H1 (cell line): ENCODE measurements around the gene PIK3C2G. TPM values are rescaled to one million over a fixed set of nuclear protein-coding genes. Genes with fewer than 3 reads are reported as not detected.

Experiments
- CTCF ChIA-PET: fragments of 300-600 bp; sonication (Branson Sonifier 250); formaldehyde crosslinking; loops from one replicate; lab custom pipeline; 2021; ENCODE audit not compliant: partially characterized antibody; lab: Charles Lee
- POLR2A ChIA-PET: fragments of 300-600 bp; sonication (Branson Sonifier 250); formaldehyde crosslinking; loops from one replicate; lab custom pipeline; 2021; ENCODE audit warnings: inconsistent platforms; ENCODE audit not compliant: partially characterized antibody; lab: Charles Lee
- DNase-seq, 2 experiments: peaks; one replicate each; pipeline versions ENCODE4 v3.0.0 to v3.0.0-alpha.2; 2010 to 2022; ENCODE audit warnings: low spot score in 2 of 2, low read depth in 1 of 2, mixed read lengths in 1 of 2
- FAIRE-seq: peaks from 2 replicates; lab custom pipeline; 2011; peaks lifted over from hg19 to GRCh38; lab: Jason Lieb, UNC
- H2AFZ ChIP-seq: 2 replicates; pipeline ENCODE4 v1.8.1; 2012; ENCODE audit warnings: low read length, inconsistent platforms
- H2AK5ac ChIP-seq: 2 replicates; pipeline ENCODE4 v1.6.1; 2013; ENCODE audit warnings: low read depth, low read length
- H2BK120ac ChIP-seq: replicated peaks from 2 replicates; pipeline ENCODE3; 2013; ENCODE audit warnings: low read depth, low read length, inconsistent platforms
- H2BK12ac ChIP-seq: 2 replicates; pipeline ENCODE4 v1.6.1; 2013; ENCODE audit warnings: low read depth, low read length
- H2BK15ac ChIP-seq: 2 replicates; pipeline ENCODE4 v1.6.1; 2013; ENCODE audit warnings: low read length
- H2BK20ac ChIP-seq: 2 replicates; pipeline ENCODE4 v1.6.1; 2013; ENCODE audit warnings: low read length
- H2BK5ac ChIP-seq: 2 replicates; pipeline ENCODE4 v1.6.1; 2013; ENCODE audit warnings: low read depth, low read length
- H3K14ac ChIP-seq: 2 replicates; pipeline ENCODE4 v1.6.1; 2013; ENCODE audit warnings: inconsistent platforms; ENCODE audit not compliant: insufficient read length
- H3K18ac ChIP-seq: 2 replicates; pipeline ENCODE4 v1.6.1; 2013; ENCODE audit warnings: low read length; ENCODE audit errors: extremely low read depth
- H3K23ac ChIP-seq: 2 replicates; pipeline ENCODE4 v1.6.1; 2013; ENCODE audit warnings: inconsistent platforms; ENCODE audit not compliant: insufficient read length
- H3K23me2 ChIP-seq: 2 replicates; pipeline ENCODE4 v1.6.1; 2013; ENCODE audit warnings: low read depth, low read length
- H3K27ac ChIP-seq: 2 replicates; pipeline ENCODE4 v1.6.1; 2011; ENCODE audit warnings: low read depth, low read length, inconsistent platforms
- H3K27me3 ChIP-seq, 4 experiments: replicated peaks in 1 of 4; 1 replicate in 1 of 4; 2 replicates in 3 of 4; pipeline versions ENCODE4 v1.6.1 to v1.8.1; 2011 to 2013; ENCODE audit warnings: low read length in 3 of 4, mild to moderate bottlenecking in 3 of 4, inconsistent platforms in 2 of 4, mixed read lengths in 2 of 4, moderate library complexity in 1 of 4; ENCODE audit not compliant: control insufficient read depth in 3 of 4, insufficient read depth in 3 of 4; ENCODE audit errors: extremely low read depth in 1 of 4
- H3K36me3 ChIP-seq, 4 experiments: 2 replicates each; pipeline versions ENCODE4 v1.6.1 to v1.8.1; 2011 to 2013; ENCODE audit warnings: mild to moderate bottlenecking in 4 of 4, low read length in 3 of 4, moderate library complexity in 2 of 4, control low read depth in 1 of 4, inconsistent platforms in 1 of 4; ENCODE audit not compliant: insufficient read depth in 4 of 4, control insufficient read depth in 2 of 4
- H3K4ac ChIP-seq: replicated peaks from 2 replicates; pipeline ENCODE3; 2013; ENCODE audit warnings: low read length, low read depth, mixed read lengths, inconsistent platforms; ENCODE audit not compliant: insufficient read length
- H3K4me1 ChIP-seq, 4 experiments: replicated peaks in 1 of 4; 1 replicate in 1 of 4; 2 replicates in 3 of 4; pipeline versions ENCODE4 v1.6.1 to v1.8.1; 2011 to 2013; ENCODE audit warnings: low read length in 3 of 4, inconsistent platforms in 2 of 4, mixed read lengths in 1 of 4; ENCODE audit not compliant: insufficient read depth in 4 of 4, control insufficient read depth in 3 of 4
- H3K4me2 ChIP-seq, 2 experiments: 2 replicates each; pipeline versions ENCODE4 v1.6.1 to v1.8.1; 2011 to 2013; ENCODE audit warnings: low read depth in 2 of 2, low read length in 2 of 2, control low read depth in 1 of 2, inconsistent platforms in 1 of 2, mild to moderate bottlenecking in 1 of 2; ENCODE audit not compliant: insufficient read depth in 1 of 2
- H3K4me3 ChIP-seq, 4 experiments: fragments of 200-600, 300-600 bp in 1 of 4; sonication (generic), shearing (Covaris generic), sonication (Bioruptor Twin) in 1 of 4; 2 replicates each; pipeline versions ENCODE4 v1.5.1 to v1.8.1; 2011 to 2016; ENCODE audit warnings: low read length in 4 of 4, low read depth in 3 of 4, control low read depth in 2 of 4, inconsistent platforms in 2 of 4, mild to moderate bottlenecking in 2 of 4, mixed read lengths in 1 of 4, moderate library complexity in 1 of 4; ENCODE audit not compliant: insufficient read depth in 2 of 4; ENCODE audit errors: extremely low read depth in 1 of 4
- H3K56ac ChIP-seq: replicated peaks from 2 replicates; pipeline ENCODE3; 2013; ENCODE audit warnings: low read depth, mild to moderate bottlenecking, mixed read lengths, low read length, inconsistent platforms; ENCODE audit not compliant: insufficient read length
- H3K79me1 ChIP-seq: 2 replicates; pipeline ENCODE4 v1.6.1; 2013; ENCODE audit warnings: low read depth, low read length, control low read depth
- H3K79me2 ChIP-seq, 2 experiments: 2 replicates each; pipeline versions ENCODE4 v1.6.1 to v1.8.1; 2012 to 2013; ENCODE audit warnings: low read length in 2 of 2, mild to moderate bottlenecking in 2 of 2, inconsistent platforms in 1 of 2; ENCODE audit not compliant: insufficient read depth in 2 of 2, control insufficient read depth in 1 of 2
- H3K9ac ChIP-seq, 4 experiments: replicated peaks in 1 of 4; 1 replicate in 1 of 4; 2 replicates in 3 of 4; pipeline versions ENCODE4 v1.6.1 to v1.8.1; 2011 to 2013; ENCODE audit warnings: low read depth in 3 of 4, low read length in 3 of 4, control low read depth in 2 of 4, mild to moderate bottlenecking in 2 of 4, moderate library complexity in 2 of 4, inconsistent platforms in 1 of 4; ENCODE audit errors: extremely low read depth in 1 of 4
- H3K9me3 ChIP-seq, 2 experiments: 2 replicates each; pipeline versions ENCODE4 v1.6.1 to v1.8.1; 2012 to 2013; ENCODE audit warnings: mild to moderate bottlenecking in 2 of 2, moderate library complexity in 2 of 2, control low read depth in 1 of 2, inconsistent platforms in 1 of 2, low read depth in 1 of 2, low read length in 1 of 2, mixed read lengths in 1 of 2; ENCODE audit not compliant: insufficient read depth in 2 of 2
- H4K20me1 ChIP-seq, 2 experiments: replicated peaks in 1 of 2; 2 replicates each; pipeline versions ENCODE3 to v1.8.1; 2011 to 2013; ENCODE audit warnings: inconsistent platforms in 2 of 2, low read length in 2 of 2, mild to moderate bottlenecking in 1 of 2; ENCODE audit not compliant: insufficient read depth in 2 of 2, control insufficient read depth in 1 of 2
- H4K5ac ChIP-seq: 2 replicates; pipeline ENCODE4 v1.6.1; 2013; ENCODE audit warnings: low read length, low read depth, mixed read lengths, inconsistent platforms; ENCODE audit not compliant: insufficient read length
- H4K8ac ChIP-seq: 2 replicates; pipeline ENCODE4 v1.8.0; 2013; ENCODE audit warnings: mild to moderate bottlenecking, moderate library complexity, low read length, inconsistent platforms; ENCODE audit not compliant: insufficient read depth; ENCODE audit errors: extremely low read depth
- H4K91ac ChIP-seq: replicated peaks from 2 replicates; pipeline ENCODE3; 2013; ENCODE audit warnings: low read length, mixed read lengths, inconsistent platforms; ENCODE audit not compliant: insufficient read length
- CHD1 ChIP-seq: IDR thresholded peaks from 2 replicates; pipeline ENCODE4 v1.6.1; 2012; ENCODE audit warnings: low read depth, low read length, improper control_type of control experiment
- CHD2 ChIP-seq: IDR thresholded peaks from 2 replicates; pipeline ENCODE4 v1.6.1; 2012; ENCODE audit warnings: low read length, improper control_type of control experiment
- CREB1 ChIP-seq: IDR thresholded peaks from 2 replicates; pipeline ENCODE4 v1.6.1; 2012; ENCODE audit warnings: inconsistent platforms
- EGR1 ChIP-seq: IDR thresholded peaks from 2 replicates; pipeline ENCODE4 v1.6.1; 2011; ENCODE audit warnings: low read depth, low read length, borderline replicate concordance
- HDAC6 ChIP-seq: IDR thresholded peaks from one replicate; pipeline ENCODE4 v1.7.1; 2012; ENCODE audit warnings: low read depth, mild to moderate bottlenecking, inconsistent platforms, low read length, moderate library complexity
- MAFK ChIP-seq: IDR thresholded peaks from 2 replicates; pipeline ENCODE4 v1.6.1; 2012; ENCODE audit warnings: low read depth, mild to moderate bottlenecking, improper control_type of control experiment, low read length
- NRF1 ChIP-seq: IDR thresholded peaks from 2 replicates; pipeline ENCODE4 v1.6.1; 2011; ENCODE audit warnings: mild to moderate bottlenecking, low read depth, low read length, improper control_type of control experiment
- PHF8 ChIP-seq: fragments of 200-600 bp; sonication (generic); conservative IDR thresholded peaks from 2 replicates; pipeline ENCODE4 v1.7.1; 2012; ENCODE audit warnings: low read depth, mild to moderate bottlenecking, inconsistent platforms, low read length, moderate library complexity
- RFX5 ChIP-seq: IDR thresholded peaks from 2 replicates; pipeline ENCODE4 v1.6.1; 2011; ENCODE audit warnings: low read depth, low read length, improper control_type of control experiment, borderline replicate concordance
- SIN3A ChIP-seq, 2 experiments: IDR thresholded peaks in 1 of 2; conservative IDR thresholded peaks in 1 of 2; 2 replicates each; pipeline ENCODE4 v1.6.1; 2011 to 2012; ENCODE audit warnings: low read length in 2 of 2, improper control_type of control experiment in 1 of 2, low read depth in 1 of 2, mild to moderate bottlenecking in 1 of 2
- SUZ12 ChIP-seq: fragments of 200-600 bp; sonication (generic); IDR thresholded peaks from 2 replicates; pipeline ENCODE4 v1.6.1; 2012; ENCODE audit warnings: mild to moderate bottlenecking, inconsistent platforms, low read length, moderate library complexity, mixed read lengths
- TCF12 ChIP-seq: IDR thresholded peaks from 2 replicates; pipeline ENCODE4 v1.6.1; 2011; ENCODE audit warnings: low read depth, mild to moderate bottlenecking, low read length
- WGBS, 2 experiments: shearing (Covaris generic) in 1 of 2; methylation state at CpG; one replicate each; pipeline versions ENCODE4 v1.1.6 to v1.1.7; 2013 to 2015; ENCODE audit warnings: low lambda C conversion rate in 2 of 2, mixed read lengths in 2 of 2, inconsistent platforms in 1 of 2, low coverage in 1 of 2, missing lambda C conversion rate in 1 of 2; ENCODE audit not compliant: insufficient replicate concordance in 2 of 2, insufficient coverage in 1 of 2, insufficient read length in 1 of 2; ENCODE audit errors: extremely low coverage in 1 of 2, missing lambda C conversion rate in 1 of 2; 5-methylcytosine and 5-hydroxymethylcytosine counted together
- polyA plus RNA-seq, 7 experiments: library from polyadenylated mRNA; depleted of rRNA in 3 of 7; stranded (reverse) in 5 of 7; unstranded in 2 of 7; fragments of >200 nt in 5 of 7; fragments of 200-250 nt in 2 of 7; gene quantifications; 1 replicate in 5 of 7; 2 replicates in 1 of 7; 4 replicates in 1 of 7; pipeline versions ENCODE4 v1.2.1 to v1.2.3, GENCODE V29; 2011 to 2013; ENCODE audit warnings: missing spikeins in 2 of 7, mixed read lengths in 2 of 7
- total RNA-seq: library from RNA; stranded (reverse); fragmentation: NEBNext Ultra II Directional; extraction: Animal tissue kit (Norgen Biotek cat#: 25700); gene quantifications from 2 replicates; pipeline ENCODE4 v1.2.1, GENCODE V29; 2021
- TF ChIP-seq, protein P1 (sequence below): IDR thresholded peaks from 2 replicates; pipeline ENCODE4 v1.6.1; 2011; ENCODE audit warnings: low read depth, mild to moderate bottlenecking, low read length; ENCODE audit not compliant: insufficient read depth
- TF ChIP-seq, protein P2 (sequence below): IDR thresholded peaks from 2 replicates; pipeline ENCODE4 v1.6.1; 2012; ENCODE audit warnings: inconsistent platforms

PIK3C2G gene
- total and polyA plus RNA-seq, 2 of the 8 experiments (the other 6 are each of a cell fraction or from before 2014, with no cell fraction given), result not detected

DNA sequence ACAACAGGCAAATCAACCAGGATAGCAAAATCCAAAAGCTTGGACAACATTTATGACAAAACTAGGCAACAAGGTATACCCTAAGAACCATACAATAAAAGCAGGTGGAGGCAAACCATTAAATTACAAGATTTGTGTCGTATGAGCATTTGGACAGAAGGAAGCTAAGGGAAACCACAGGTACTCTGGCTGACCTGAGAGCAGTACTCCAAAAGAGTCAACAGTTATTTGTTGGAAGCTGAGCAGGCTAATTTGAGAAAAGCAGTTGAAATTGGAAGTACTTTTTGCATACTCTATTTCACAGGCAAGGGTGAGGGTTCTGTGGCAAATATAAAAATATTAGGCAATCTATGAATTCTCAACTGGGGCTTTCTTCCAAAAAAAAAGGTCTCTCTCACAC lies 297.9 kb downstream of the PIK3C2G start:
- H3K9me3 ChIP-seq, result no peaks in the 10 kb centered on the region
- FAIRE-seq, result no peak
- H3K56ac ChIP-seq, result no peak overlapping the region
- no peak overlapping the region for H3K27ac ChIP-seq
- H4K20me1 ChIP-seq, result no peaks in the 10 kb centered on the region
- no peak overlapping the region for H2BK15ac ChIP-seq
- no peak overlapping the region for H2AK5ac ChIP-seq
- H2AFZ ChIP-seq, result no peak overlapping the region
- H3K4me2 ChIP-seq, result no peak overlapping the region
- H3K14ac ChIP-seq, result no peak overlapping the region
- no peak overlapping the region for H3K4ac ChIP-seq
- H3K4me1 ChIP-seq, result no peaks in the 10 kb centered on the region
- WGBS, 2 experiments, result 89% methylated on average over 1 of the region's 1 CpG; no CpG with 5 or more reads in 1 of the 2 experiments
- H2BK5ac ChIP-seq, result no peak overlapping the region
- H2BK120ac ChIP-seq, result no peak overlapping the region
- no peak for DNase-seq
- no peaks in the 10 kb centered on the region for H3K79me2 ChIP-seq
- no peak overlapping the region for H3K4me3 ChIP-seq
- no peaks in the 10 kb centered on the region for H3K27me3 ChIP-seq
- no peak overlapping the region for H2BK12ac ChIP-seq
- H3K36me3 ChIP-seq, result no peaks in the 10 kb centered on the region
- no peak overlapping the region for H2BK20ac ChIP-seq
- H3K18ac ChIP-seq, result no peak overlapping the region
- POLR2A ChIA-PET, result no interaction called here
- H3K23me2 ChIP-seq, result no peaks in the 10 kb centered on the region; the same call in 1 of the 2 replicates
- no peaks in the 10 kb centered on the region for H3K79me1 ChIP-seq
- no peak overlapping the region for H3K23ac ChIP-seq
- no peak overlapping the region for H4K91ac ChIP-seq
- H4K8ac ChIP-seq, result no peak overlapping the region
- H3K9ac ChIP-seq, result no peak overlapping the region
- CTCF ChIA-PET, result no interaction called here
- no peak overlapping the region for H4K5ac ChIP-seq
- TF ChIP-seq CHD2, result no peak
- TF ChIP-seq CREB1, result no peak
- TF ChIP-seq, protein P1, sequence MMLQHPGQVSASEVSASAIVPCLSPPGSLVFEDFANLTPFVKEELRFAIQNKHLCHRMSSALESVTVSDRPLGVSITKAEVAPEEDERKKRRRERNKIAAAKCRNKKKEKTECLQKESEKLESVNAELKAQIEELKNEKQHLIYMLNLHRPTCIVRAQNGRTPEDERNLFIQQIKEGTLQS, result no peak
- TF ChIP-seq SUZ12, result no peak
- no peak for TF ChIP-seq CHD1
- TF ChIP-seq HDAC6, result no peak
- no peak for TF ChIP-seq TCF12
- no peak for TF ChIP-seq NRF1
- TF ChIP-seq PHF8, result no peak
- TF ChIP-seq, protein P2, sequence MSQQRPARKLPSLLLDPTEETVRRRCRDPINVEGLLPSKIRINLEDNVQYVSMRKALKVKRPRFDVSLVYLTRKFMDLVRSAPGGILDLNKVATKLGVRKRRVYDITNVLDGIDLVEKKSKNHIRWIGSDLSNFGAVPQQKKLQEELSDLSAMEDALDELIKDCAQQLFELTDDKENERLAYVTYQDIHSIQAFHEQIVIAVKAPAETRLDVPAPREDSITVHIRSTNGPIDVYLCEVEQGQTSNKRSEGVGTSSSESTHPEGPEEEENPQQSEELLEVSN, result no peak
- TF ChIP-seq RFX5, result no peak
- TF ChIP-seq MAFK, result no peak
- TF ChIP-seq SIN3A (conservative IDR thresholded peaks at IDR 0.05 in 1 of 2, IDR thresholded peaks at IDR 0.05 in 1 of 2; ENCODE audit: low read depth in 1 of 2, low read length in 2 of 2), result no peak
- no peak for TF ChIP-seq EGR1
